Activated CD4-positive, CD25-positive, alpha-beta regulatory T cell treated with anti-CD3 and anti-CD28 coated beads, Interleukin-2, amount 50 U/mL, for 16 hours (primary cell): ENCODE measurements around the gene PROM1.

Source experiments
- DNase-seq: peaks from one replicate; pipeline ENCODE4 v3.0.0-alpha.2; 2020; ENCODE audit warnings: low read depth, low spot score

The PROM1 gene

GRCh38 chr4:16109256-16109655 lies 25.4 kb upstream of the PROM1 start:
- no peak for DNase-seq

- DNase-seq: no peak
Observed at GRCh38 chr4:16106956-16107355, 23.1 kb upstream of the PROM1 start.

- DNase-seq: no peak
Observed at GRCh38 chr4:16104520-16104919, 20.7 kb upstream of the PROM1 start.

DNA sequence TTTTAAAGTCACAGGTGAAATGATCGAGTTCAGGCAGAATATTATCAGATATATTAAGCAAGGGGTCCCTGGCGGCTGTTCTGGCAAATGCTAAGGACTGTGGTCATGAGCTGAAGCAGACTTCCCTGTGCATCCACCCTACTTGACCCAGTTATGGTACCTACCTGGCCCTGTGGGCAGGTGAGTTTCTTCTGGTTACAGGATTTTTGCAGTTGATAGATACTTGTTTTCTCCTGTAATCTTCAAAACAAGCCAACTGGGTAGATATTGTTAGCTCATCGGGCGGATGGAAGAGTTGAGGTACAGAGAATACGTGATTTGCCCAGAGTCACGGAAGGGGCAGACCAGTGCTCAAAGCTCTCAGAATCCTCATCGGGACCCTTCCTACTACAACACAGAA lies 18.5 kb upstream of the PROM1 start:
- DNase-seq: no peak

- no peak for DNase-seq
Observed at GRCh38 chr4:16100833-16101232, 17.0 kb upstream of the PROM1 start.

- DNase-seq: no peak
Observed at GRCh38 chr4:16092682-16093319, 9.0 kb upstream of the PROM1 start.

DNA sequence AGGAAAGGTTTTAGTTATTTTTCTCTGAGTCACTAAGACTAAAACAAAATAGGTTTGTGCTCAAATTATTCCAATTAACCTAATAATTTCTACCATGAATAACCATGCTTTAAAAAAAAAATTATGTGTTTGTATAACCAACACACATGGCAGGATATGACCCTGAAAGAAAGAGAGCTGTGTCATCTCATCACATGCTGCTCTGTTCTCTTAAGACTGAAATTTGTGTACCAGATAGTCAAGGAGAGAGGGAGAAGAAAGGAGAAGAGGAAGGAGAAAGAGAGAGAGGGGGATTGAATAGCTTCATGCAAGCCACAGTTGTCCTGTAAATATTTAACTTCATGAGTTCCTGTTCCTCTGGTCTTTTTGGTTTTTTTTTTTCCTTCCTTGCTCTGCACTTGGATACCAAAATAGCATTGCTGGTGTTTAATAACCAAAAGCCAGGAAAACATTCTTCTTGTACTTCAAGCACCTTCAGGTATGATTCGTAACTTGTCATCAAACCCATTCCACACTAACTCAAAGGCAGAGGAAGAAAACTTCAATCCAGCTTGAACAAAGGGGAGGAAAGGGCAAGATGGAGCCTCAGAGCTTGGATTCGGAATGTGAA lies 6.4 kb upstream of the PROM1 start:
- DNase-seq: no peak

- no peak for DNase-seq
Observed at GRCh38 chr4:16089156-16089555, 5.3 kb upstream of the PROM1 start.

- DNase-seq: no peak
Observed at GRCh38 chr4:16088601-16089000, 4.8 kb upstream of the PROM1 start.

- DNase-seq: no peak
Observed at GRCh38 chr4:16085822-16086221, 2.0 kb upstream of the PROM1 start.

GRCh38 chr4:16082426-16083240 lies 1.2 kb downstream of the PROM1 start:
- DNase-seq: no peak

DNA sequence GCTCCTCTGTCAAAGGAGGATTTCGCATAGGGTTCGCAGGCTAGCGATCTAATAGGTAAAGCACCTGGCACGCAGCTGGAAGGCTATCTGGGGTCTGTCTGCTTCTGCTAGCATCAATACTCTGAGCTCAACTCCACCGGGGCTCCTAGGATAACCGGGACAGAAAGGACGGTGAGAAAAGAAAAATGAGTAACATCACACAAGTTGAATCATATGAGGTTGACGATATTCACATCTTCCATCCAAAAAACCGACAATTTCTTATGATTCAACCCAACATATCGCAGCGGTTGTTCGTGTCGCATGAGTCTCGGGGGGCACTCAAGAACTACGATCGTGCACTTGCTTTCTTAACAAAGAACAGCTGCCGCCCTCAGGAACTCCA lies 1.8 kb downstream of the PROM1 start:
- DNase-seq: no peak

DNA sequence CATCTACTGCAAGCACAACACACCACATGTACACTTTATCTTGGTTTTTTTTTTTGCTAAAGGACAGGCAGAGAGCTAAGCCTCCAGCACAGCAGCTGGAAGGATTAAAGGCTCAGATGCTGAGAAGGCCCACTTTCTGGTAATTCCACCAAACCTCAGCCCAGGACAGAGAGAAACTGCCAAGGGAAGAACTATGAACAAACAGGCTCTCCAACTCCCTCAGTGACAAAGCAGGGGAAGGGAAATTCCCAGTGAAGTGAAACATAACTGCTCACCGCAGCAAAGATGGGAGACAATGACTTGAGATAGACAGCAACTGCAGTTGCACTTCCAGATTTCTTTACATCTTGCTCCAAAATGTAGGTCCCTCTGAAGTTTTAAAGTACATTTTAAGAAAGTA lies 4.8 kb downstream of the PROM1 start:
- DNase-seq: no peak

GRCh38 chr4:16078195-16078760 lies 5.5 kb downstream of the PROM1 start:
- DNase-seq: no peak

GRCh38 chr4:16077786-16078185 lies 6.0 kb downstream of the PROM1 start:
- DNase-seq: no peak

- no peak for DNase-seq
Observed at GRCh38 chr4:16075975-16076757, 7.7 kb downstream of the PROM1 start.

DNA sequence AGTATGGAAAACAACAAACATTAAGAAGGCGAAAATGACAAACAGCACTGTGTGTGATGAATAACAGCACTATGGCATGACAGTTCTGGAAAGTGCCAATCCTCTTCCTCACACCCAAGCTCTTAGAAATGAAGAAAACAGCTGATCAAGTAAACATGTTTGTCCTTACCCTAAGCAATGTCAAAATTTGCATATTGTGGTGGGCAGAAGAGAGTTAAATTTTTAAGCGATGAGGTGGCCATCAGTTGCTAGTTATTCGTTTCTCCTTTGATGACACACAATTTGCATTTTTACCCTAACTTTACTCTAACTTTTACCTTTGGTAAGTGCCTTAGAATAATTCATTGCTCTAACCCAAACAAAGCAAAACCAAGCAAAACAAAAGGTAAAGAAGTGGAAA lies 8.8 kb downstream of the PROM1 start:
- DNase-seq: no peak

DNA sequence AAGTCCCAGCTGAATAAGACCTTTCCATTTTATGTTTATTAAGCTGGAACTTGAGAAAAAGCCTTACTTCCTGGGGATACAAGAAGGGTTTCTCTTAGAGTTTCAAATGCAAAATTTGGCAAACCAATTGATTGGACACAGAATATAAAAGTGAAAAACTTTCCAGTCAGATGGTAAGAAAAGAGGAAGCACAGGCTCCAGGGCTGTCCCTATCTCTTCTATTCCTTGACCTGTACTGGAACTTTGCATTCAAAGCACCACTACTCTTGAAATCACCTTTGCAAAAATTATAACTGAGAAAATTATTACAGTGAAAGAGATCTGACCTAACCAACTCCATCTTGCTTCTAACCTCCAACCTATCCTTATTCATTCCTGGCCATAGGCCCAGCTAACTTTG lies 11.7 kb downstream of the PROM1 start:
- no peak for DNase-seq

DNA sequence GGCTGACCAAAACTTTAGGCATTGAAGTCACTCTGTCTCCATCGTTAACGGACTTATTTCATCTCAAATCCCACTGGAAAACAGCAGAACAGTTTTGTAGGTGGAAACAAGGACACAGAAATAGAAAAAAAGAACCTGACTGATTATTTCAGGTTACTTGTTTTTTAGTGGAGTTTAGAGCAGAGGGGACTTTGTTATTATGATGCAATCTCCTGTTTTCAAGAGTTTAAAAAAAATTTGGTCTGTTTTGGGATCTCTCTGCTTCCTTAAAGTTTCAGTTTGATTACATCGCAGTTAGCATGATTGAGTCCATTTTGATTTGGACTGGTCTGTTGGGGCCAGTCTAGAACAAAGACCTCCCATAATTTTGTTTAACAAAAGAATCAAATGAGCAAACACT lies 13.6 kb downstream of the PROM1 start:
- no peak for DNase-seq

- no peak for DNase-seq
Observed at GRCh38 chr4:16067515-16067914, 16.3 kb downstream of the PROM1 start.

- no peak for DNase-seq
Observed at GRCh38 chr4:16066586-16067128, 17.2 kb downstream of the PROM1 start.

DNA sequence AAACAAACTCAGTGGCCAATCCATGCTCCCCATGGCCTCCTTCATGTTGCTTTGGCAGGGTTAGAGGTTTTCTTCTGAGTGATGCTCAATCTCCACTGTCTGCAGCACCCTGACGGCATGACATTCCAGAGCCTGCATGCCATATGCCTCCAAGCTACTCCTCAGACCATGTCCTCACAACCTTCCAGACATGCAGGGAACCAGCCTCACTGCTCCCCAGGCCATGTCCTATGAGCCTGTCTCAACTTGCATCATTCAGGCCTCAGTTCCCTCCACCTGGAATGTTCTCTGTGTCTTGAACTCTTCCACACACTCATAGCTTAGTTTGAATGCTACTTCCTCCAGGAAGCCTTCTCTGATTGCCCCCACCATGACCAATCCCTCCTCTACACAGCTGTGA lies 18.8 kb downstream of the PROM1 start:
- DNase-seq: no peak
